Right renal cortex interstitium (tissue), 3 donors: ENCODE results near the gene SGSM2. TPM values are rescaled to one million over a fixed set of nuclear protein-coding genes. Genes with fewer than 3 reads are reported as not detected.

Experiments used
- DNase-seq, 3 donors: peaks; one replicate each; pipeline ENCODE4 v3.0.0-alpha.2; 2013; ENCODE audit warnings: low read depth in 3 of 3, low spot score in 2 of 3
- polyA plus RNA-seq, 3 donors: library from polyadenylated mRNA; unstranded; fragments of 120-200 nt; gene quantifications; one replicate each; pipeline ENCODE4 v1.2.1, GENCODE V29; 2013; ENCODE audit not compliant: insufficient read length in 3 of 3

SGSM2 gene
- polyA plus RNA-seq, 3 donors: 56.2 to 61.4 (median 56.6) TPM

- peak; percentile 78 to 86 (median 79) for DNase-seq
Measured at GRCh38 chr17:2396568-2397246, 59.4 kb downstream of the SGSM2 start.

DNA sequence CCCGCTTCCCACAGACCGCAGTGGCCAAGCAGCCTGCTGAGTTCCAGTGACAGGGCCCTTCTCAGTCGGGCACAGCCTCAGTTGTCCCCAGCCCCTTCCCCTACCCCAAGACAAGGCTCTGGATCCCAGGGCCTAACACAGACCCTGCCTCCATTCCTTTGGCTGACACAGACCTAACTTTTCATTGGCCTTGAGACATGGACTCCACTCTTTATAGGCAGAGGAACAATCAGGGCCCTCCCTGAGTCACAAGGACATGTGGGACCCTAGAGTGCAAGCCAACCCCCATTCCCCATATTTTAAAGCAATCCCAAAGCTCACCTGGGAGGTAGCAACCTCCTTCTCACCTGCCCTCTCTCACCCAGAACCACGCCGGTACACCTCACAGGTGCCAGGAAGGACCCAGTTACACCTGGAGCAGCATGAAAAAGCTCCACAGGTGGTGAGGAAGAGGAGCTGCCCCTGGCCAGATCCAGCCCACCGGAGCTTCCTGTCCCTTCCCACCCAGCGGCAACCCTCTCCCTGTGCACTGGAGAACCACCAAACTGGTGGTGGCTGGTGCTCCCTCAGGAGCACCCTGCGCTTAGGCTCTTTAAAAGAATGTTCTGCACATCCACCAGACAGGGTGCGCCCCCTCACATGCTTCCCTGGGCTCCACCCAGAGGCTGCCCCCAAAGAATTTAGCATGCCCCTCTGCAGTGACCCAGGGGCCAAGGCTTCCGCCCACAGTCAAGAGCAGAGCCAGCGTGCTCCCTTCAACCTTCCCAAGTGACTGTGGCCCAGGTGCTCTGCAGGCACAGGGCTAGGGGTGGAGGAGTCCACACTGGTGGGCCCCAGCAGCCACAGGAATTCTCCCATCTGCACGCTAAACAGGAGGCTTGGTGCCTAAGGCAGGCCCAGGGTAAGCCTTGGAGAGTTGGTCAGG, 60.2 kb downstream of the SGSM2 start:
- no peak for DNase-seq

GRCh38 chr17:2398182-2398581, 60.9 kb downstream of the SGSM2 start:
- DNase-seq: no peak

- no peak for DNase-seq
Measured at GRCh38 chr17:2398655-2399571, 61.6 kb downstream of the SGSM2 start.

GRCh38 chr17:2399572-2400473, 62.5 kb downstream of the SGSM2 start:
- peak; percentile 92 to 93 (median 92) for DNase-seq

DNA sequence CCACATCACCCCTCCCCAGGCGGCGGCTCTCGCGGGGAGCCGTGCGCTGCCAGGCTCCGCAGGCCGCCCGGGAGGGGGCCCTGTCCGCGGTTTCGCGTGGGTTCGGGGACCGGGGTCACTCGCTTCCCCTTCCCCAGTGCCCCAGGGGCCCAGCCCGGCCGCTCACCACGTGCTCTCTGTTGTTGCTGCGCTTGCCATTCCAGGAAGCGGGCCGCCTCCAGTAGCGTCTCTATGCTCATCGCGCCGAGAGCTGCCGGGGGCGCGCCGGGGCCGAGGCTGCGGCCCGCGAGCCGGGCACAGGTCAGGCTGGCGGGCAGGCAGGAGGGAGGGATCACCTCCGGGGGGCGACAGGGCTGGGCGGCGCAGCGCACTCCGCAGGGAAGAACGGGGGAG, 63.2 kb downstream of the SGSM2 start:
- no peak for DNase-seq

DNA sequence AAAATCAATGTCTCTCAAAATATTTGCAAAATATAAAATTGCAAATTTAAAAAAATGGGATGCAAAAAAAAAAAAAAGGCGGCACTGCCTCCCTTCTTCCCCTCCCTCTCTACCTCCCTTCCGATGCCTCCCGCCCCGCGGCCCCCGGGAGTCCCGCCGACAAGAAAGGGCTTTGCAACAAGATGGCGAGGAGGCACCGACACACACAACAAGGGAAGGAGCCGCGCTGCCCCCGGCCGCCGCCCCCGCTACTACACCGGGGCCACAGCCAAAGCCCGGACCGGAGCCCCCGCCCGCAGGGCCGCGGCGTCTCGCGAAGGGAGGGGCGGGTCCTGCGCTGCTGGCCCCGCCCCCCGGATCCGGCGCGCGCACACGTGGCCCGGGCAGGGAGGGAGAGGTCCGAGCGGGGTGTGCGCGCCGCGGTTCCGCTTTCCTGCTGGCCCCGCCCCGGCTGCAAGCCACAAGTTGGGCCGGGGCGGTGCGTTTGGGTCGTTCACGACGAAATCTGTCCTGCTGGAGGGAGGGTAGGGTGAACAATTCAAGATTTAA, 63.6 kb downstream of the SGSM2 start, which contains the start of gene MNT:
TSS of gene MNT (minus strand) at position 184 of the 549 bp plus-strand sequence. CDS start 348 bp downstream, outside the sequence.
- DNase-seq: peak in 2 of 3 donors; percentile 87 to 88

DNA sequence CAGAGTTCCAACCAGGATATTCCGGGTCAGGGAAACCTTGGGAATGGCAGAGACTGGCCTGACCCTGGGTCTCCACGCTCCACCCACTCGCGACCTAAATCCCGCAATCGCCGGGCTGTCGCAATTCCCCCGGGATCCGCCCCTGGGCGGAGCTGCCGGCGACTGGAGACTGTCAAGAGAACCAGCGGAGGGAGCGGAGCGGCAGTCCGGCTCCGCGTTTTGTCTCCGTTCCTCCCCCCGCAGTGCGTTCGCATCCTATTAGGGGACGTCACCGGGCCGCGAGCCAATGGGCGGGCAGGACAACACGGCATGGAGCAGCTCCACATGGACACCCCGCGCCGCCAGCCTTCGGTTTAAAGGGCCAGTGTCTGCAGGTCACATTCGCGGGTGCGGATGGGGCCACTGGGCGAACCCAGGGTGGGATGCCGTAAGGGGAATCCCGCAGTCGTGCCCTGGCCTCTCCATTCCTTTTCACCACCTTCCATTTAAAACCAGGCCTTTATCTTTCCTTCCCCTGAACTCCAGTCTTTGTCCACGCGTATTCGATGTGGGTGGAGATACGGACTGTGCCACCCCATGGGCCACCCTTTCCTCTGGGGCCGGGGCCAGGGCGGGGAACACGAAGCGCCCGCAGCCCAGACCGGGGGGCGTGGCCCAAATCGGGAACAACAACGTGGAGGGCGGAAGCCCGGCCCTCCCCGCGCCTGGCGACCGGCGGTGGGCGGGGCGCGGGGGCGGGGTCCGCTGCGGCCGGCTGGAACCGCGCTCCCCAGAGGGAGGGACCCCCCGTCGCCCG, 64.3 kb downstream of the SGSM2 start:
- DNase-seq: peak; percentile 97 to 98 (median 97)

GRCh38 chr17:2402544-2402943, 65.2 kb downstream of the SGSM2 start:
- DNase-seq: no peak

DNA sequence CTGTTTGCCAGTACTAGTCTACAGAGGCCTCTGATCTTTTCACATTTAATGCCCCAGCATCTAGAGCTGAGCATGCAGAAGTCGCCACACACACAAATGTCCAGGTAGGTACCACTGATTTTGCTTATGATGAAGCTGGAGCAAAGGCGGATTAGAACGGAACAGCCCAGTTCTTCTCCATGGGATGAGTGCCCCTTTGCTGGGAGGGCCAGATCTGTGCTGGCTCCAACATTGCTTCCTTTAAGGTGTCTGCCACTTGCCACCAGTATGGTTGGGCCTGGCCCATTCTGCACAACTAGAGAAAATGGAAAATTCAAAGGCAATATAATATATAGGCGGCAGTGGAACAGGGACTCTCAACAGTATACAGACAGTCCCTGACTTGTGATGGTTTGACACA, 65.7 kb downstream of the SGSM2 start:
- no peak for DNase-seq

DNA sequence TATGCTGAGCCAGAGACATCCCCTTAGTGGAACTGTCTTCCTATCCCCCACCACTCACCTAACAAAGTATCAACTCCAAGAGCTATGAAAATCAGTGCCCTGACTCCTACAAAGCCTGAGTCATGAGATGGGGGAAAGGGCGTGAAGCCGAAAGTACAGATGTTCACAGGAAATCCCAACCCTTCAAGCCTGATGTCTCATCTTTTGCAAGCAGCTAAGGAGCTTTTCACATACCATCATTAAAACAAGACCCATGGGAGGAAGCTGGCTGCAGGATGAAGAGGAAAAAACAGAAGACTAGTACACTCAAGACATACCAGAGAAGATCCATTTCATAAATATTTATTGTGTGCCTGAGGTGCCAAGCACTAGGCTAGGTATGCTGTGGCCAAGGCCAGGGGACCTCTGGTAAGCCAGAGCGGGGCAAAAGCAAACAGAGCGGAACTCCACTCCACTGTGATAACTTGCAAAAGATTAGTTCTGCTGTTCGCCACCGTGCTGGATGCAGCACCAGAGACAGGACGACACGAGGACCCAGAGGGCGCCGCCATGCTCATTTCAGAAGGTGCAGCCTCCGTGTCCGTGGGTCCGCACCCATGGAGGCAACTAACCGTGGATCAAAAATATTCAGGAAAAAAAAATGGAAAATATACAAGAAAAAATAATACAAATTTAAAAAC, 68.1 kb downstream of the SGSM2 start:
- DNase-seq: no peak

DNA sequence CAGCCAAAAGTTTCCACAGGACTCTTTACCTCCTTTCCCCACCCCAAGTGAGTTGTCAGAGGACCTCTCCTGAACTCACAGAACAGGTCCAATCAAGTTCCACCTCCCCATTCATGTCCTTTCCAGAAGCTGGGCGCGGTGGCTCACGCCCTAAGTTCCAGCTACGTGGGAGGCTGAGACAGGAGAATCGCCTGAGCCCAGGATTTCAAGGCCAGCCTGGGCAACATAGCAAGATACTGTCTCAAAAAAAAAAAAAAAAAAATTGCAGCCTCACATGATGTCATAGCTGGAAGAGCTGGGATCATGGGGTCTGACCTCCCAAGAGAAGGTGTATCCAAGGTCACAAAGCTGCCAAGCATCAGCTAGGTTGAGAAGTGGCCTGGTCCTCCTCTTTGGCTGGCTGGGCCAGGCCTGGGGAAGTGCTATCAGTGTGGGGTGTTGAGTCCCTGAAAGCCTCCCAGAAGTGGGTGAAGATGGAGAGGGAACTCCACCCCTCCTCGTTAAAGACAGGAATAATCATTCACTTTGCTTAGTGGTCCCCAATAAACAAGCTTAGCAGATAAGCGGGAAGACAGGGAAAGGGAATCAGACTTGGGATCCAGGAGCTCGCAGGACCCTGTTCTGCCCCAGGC, 69.1 kb downstream of the SGSM2 start:
- DNase-seq: no peak

DNA sequence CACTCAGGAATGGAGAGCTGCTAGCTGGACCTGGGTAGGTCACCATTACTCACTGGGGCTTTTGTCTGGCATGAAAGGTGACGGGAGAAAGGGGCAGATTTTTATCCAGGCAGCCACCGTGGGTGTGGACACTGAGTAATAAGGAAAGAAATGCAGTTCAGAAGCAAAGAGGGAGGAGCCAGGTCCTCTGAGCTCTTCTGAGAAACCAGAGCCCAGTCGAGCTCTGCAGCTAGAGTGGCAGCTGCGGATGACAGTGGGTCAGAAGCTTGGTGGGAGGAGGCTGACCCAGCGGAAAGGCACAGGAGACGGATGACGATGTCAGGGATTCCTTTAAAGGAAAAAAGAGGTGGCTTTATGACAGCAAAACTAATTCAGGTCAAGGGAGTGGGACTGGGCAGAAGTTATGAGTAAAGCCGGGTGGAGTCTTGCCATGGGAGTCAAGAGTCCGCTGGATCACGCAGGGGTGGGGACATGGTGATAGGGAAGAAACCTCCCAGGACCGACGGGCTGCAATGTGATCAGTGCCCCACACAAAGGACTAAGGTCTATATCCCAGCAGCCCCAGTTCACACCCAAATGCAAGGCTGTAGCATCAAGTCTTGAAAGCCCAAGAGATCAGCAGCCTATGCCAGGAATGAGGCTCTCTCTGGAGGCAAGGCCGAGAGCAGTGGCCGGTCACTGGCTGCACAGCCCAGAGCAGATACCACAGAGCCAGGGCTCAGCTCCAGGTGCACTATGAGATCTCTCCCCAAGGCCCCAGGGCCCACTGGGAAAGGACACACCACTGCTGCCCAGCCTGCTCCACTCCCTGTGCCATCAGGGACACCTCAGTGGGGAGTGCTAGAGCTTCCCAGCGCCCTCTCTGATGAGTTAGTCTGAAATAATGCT, 69.8 kb downstream of the SGSM2 start:
- DNase-seq: no peak

- DNase-seq: no peak
Measured at GRCh38 chr17:2410951-2411350, 73.7 kb downstream of the SGSM2 start.

DNA sequence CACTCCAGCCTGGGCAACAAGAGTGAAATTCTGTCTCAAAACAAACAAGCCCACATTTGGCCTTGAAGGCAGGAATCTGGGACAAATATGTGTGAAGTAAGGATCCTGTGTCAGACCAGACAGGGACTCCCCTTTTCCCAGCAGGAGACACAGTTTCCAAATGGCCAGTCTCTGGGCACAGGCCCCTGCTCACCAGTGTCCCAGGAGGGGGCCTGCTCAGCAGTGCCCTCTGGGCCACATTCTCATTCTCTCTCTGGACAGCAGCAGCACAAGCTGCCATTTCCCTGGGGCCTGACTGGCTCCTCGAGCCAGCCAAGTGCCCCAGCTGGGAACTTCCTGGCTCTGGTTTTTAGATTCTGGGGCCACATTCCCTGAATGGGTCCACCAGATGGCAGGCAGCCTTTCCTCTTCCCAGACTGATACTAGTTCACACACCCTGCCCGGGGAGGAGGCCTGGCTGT, 75.3 kb downstream of the SGSM2 start:
- no peak for DNase-seq

GRCh38 chr17:2414446-2415064, 77.3 kb downstream of the SGSM2 start:
- no peak for DNase-seq
